8988T (cell line): ENCODE results near the gene IRAG1.
A peak's percentile ranks its signal among the peaks of the same experiment; 100 is the strongest.

Experiments
- DNase-seq: peaks from one replicate; pipeline ENCODE4 v3.0.0; 2011

IRAG1 gene

GRCh38 chr11:10693509-10694081, at the start of gene IRAG1:
Gene IRAG1 (minus strand): TSS chr11:10693755. CDS start chr11:10693602, 153 bp downstream.
- DNase-seq: no peak

GRCh38 chr11:10742460-10743208, 49.1 kb upstream of the IRAG1 start:
- DNase-seq: no peak

DNA sequence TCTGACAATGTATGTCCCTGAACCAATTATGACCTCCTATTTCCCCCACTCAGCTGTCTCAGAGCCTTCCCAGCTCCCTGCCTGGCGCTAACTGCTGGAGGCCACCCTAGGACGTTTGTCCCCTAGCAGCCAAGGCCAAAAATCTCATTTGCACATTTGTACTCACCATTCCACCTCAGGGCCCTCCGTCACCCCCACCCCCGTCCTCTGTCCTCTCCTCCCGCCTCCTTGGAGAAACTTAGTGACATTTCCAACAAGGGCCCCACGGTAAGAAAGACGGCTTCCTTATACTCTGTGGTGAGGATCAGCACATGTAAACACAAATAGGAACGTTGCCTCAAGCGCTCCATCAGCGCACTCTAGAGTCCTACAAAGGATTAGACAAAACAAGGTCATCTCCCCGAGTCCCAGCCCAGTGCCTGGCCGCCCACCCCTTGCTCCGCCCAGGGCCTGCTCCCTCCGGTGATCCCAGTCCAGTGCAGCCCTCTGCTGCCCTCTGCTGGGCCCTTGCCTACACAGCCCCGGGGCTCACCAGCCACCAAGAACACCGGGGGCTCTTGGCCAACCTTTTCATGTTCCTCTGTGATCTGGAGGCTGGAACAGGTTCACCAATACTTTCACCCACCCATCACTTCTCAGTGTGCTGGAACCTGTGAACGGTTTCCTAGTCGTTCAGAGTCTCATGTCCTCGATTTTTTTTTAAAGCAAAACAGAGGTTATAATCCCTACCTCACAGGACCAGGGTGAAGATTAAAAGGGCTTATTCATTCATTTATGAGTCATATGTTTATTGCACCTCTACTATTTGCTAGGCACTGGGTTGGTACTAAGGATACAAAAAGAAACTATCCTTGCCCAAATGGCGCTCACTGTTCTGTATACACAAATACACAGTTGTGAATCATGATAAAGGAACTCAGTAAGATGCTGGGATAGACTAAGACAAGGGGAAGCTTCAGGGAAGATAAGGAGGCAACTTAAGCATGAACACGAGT, 42.2 kb upstream of the IRAG1 start:
- DNase-seq: peak; percentile 87

- DNase-seq: no peak
Measured at GRCh38 chr11:10731064-10731680, 37.6 kb upstream of the IRAG1 start.

DNA sequence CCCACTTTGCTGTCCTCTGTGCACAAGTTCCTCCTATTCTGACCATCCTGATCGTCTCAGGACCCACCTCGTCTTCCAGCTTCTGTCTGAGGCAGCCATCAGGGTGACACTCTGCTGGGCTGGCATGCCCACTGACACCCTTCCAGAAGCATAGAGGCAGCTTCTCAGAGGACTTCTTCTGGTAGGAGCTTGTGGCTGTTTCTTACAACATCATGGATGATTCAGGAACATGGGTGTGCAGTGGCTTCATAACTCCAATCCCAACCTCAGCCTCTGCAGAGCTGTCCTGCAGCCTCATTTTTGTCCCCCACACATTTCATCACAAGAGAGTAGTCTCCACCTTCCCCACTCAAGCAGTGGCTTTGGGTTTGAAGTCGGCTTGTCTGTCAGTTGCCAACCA, 36.6 kb upstream of the IRAG1 start:
- DNase-seq: no peak

DNA sequence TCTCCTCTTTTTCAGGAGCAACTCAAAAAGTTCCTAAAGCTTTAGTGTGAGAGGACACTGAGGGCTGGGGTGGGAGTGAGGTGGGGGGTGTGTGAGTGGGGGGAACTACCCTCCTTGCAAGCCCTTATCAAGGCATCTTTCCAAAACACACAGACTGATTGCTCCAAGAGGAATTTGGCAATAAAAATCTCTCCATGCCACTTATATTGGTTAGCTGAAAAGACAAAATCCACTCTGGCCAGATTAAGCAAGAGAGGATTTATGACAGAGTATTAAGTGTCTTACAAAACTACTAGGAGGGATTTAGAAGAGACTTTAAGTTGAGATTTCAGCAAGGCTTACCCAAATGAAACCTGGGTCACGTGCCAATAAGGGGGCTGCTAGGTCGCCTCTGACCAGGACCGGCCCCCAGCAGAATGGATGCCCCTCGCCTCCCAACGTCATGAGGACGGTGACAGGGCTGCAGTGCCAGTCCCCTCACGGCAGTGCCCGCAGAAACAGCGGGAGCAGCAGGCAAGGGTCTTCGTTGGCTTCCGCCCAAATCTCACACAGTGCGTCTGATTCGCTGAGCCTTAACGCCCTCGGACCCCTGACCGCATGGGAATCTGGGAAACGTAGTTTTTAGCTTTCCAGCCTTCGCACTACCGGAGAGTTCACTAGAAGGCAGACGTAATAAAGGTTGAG, 35.4 kb upstream of the IRAG1 start:
- DNase-seq: no peak

DNA sequence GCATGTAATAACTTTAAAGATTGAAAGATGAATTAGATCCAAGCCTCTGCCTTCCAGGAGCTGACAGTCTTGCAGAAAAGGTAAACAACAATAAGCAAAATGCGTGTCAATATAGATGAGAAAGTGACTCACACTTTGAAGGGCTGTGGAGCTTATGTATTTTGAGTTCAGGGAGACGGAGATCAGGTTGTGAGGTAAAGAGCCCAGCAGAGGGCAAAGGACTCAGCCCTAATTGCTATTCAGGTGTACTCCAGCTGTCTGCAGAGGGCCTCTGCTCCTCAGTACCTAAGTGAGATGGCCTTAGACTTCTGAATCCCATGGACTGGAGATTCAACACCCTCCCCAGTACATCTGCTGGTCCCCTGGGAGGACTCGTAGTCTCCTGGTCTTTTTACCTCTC, 34.6 kb upstream of the IRAG1 start:
- no peak for DNase-seq

DNA sequence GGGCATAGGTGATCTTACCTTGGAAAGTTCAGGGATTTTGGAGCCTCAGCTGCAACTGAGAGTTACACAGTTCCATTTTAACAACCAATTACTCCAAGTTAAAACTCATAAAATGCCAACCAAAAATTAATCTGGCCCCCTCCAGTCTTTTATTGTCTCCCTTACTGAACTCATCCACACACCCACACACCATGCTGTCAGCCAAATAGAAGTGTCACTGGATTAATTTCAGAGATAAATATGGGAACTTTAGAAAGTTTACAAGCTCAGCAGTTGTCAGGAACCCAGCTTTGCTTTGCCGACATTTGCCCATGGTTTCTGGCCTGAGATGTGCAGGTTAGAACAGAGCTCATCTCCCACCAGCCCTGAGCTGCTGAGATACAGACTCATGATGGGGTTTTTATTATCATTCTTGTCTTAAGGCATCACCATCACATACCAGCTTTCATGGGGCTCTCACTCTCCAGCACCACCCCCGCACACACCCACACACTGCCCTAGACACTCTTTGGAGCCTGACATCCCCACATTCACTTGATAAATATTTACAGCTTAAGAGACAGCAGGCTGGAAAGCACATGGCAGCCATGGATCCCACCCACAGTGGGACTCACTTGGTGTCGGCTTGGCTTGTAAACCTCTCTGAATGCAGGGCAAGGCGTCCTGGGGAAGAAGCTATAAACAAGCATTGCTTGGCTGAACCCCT, 33.7 kb upstream of the IRAG1 start:
- DNase-seq: no peak

- no peak for DNase-seq
Measured at GRCh38 chr11:10725907-10726253, 32.3 kb upstream of the IRAG1 start.

DNA sequence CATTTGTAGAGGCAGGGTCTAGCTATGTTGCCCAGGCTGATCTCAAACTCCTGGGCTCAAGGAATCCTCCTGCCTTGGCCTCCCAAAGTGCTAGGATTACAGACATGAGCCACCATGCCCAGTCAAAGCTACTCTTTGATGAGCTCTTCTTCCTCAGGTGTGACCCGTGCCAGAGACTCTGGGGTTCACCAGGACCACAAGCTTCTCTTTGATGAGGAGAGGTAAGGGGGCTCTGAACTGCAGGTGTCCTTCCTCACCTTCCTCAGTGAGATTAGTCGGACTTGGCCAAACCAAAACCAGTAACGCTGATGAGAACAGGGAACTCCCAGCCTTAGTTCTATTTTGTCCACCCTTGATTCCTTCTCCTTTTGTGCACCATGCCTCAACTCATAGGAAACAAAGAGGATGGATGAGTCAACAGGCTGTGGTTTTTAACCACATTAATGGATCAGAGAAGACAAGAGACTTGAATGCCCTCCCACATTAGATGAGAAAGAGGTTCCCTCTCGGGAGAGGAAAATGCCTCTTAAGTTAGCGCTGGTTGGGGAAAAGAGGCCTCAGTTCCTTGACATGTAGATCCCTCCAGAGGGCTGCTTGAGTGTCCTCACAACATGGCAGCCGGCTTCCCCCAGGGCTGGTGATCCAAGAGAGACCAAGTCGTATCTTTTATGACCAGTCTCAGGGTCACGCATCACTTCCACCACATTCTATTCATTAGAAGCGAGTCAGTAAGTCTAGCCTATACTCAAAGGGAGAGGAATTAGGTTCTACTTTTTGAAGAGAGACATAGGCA, 31.8 kb upstream of the IRAG1 start:
- DNase-seq: no peak

- DNase-seq: no peak
Measured at GRCh38 chr11:10722307-10722706, 28.8 kb upstream of the IRAG1 start.

- DNase-seq: no peak
Measured at GRCh38 chr11:10720881-10721376, 27.4 kb upstream of the IRAG1 start.

GRCh38 chr11:10719616-10720015, 26.1 kb upstream of the IRAG1 start:
- no peak for DNase-seq

GRCh38 chr11:10716543-10717259, 23.1 kb upstream of the IRAG1 start:
- no peak for DNase-seq

GRCh38 chr11:10716122-10716521, 22.6 kb upstream of the IRAG1 start:
- DNase-seq: no peak

DNA sequence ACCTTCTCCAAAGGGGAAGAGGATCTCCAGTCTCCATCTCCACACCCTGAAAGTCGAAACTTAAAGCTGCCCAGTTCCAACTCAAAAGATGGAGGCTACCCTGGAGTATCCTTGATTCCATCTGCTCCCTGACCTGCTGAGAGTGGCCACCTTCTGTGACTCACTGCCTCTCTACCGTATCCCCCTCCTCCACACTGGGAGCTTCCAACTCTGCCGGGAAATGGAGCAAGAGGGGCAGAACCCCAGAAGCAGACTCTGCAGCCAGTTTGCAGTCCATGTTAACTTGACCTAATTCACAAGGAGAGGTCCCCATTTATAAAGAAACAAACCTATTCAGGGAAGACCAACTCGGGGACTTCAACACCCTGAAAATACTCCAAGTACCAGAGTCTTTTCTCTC, 22.0 kb upstream of the IRAG1 start:
- DNase-seq: no peak

DNA sequence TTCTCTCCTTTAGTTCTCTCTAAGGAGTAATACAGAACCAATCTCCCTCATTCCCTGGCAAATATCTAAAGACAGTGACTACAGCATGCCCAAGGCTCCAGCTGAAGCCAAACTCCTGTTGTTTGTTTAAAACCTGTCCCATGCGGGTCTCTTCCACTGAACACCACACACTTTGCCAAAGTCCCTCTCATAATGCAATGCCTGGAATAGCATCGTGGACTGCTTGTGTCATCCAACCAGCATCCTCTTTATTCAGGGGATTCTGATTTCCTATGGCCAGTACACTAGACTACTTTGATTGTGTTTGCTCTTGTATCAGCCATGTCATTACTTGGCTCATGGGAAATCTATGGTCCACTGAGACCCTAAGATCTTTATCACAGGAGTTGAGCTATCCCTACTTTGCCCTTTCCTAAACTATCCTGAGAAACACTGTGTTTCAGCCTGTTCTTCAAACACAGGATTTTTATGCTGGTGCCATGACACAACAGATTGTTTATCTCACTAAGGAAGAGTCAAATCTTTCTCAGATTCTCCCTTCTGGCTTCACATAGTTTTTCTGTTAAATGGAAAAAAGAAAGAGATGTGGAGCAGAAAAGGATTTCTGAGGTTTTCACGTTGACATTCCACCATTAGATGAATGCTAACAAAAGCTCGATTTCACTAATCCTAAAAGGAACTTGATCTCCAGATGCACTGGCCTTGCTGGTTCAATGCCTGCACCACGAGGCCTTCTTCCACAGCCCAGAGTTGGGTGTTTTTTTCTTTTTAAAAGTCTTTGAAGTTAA, 15.9 kb upstream of the IRAG1 start:
- DNase-seq: no peak

GRCh38 chr11:10708131-10708530, 14.6 kb upstream of the IRAG1 start:
- DNase-seq: no peak

GRCh38 chr11:10701982-10702381, 8.4 kb upstream of the IRAG1 start:
- DNase-seq: no peak
